Measurements from ENCODE around the gene NUP188. TPM values are rescaled to one million over a fixed set of nuclear protein-coding genes. Genes with fewer than 3 reads are reported as not detected.

NUP188 gene, protein sequence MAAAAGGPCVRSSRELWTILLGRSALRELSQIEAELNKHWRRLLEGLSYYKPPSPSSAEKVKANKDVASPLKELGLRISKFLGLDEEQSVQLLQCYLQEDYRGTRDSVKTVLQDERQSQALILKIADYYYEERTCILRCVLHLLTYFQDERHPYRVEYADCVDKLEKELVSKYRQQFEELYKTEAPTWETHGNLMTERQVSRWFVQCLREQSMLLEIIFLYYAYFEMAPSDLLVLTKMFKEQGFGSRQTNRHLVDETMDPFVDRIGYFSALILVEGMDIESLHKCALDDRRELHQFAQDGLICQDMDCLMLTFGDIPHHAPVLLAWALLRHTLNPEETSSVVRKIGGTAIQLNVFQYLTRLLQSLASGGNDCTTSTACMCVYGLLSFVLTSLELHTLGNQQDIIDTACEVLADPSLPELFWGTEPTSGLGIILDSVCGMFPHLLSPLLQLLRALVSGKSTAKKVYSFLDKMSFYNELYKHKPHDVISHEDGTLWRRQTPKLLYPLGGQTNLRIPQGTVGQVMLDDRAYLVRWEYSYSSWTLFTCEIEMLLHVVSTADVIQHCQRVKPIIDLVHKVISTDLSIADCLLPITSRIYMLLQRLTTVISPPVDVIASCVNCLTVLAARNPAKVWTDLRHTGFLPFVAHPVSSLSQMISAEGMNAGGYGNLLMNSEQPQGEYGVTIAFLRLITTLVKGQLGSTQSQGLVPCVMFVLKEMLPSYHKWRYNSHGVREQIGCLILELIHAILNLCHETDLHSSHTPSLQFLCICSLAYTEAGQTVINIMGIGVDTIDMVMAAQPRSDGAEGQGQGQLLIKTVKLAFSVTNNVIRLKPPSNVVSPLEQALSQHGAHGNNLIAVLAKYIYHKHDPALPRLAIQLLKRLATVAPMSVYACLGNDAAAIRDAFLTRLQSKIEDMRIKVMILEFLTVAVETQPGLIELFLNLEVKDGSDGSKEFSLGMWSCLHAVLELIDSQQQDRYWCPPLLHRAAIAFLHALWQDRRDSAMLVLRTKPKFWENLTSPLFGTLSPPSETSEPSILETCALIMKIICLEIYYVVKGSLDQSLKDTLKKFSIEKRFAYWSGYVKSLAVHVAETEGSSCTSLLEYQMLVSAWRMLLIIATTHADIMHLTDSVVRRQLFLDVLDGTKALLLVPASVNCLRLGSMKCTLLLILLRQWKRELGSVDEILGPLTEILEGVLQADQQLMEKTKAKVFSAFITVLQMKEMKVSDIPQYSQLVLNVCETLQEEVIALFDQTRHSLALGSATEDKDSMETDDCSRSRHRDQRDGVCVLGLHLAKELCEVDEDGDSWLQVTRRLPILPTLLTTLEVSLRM (N-terminal part only)
- total RNA-seq: 10 to 100 TPM; 19.6 to 23.6 TPM
- long read RNA-seq, full-length matches to known transcripts: 1 of 6 reads
- long read RNA-seq, partial matches to known transcripts: 3 of 6 reads
- long read RNA-seq, other reads (novel, unspliced or antisense): 2 of 6 reads

- intact Hi-C loops (cut with DNase I, micrococcal nuclease): no loop called here
These were observed at the start of gene NUP188, which contains the start of gene DOLK for GRCh38 chr9:128947527-128948301. TSS of gene NUP188 (plus strand) at chr9:128947699. CDS start at chr9:128947720, 21 bp downstream. TSS of gene DOLK (minus strand) at chr9:128947603. CDS start at chr9:128947303, 300 bp downstream.

GRCh38 chr9:128898382-128898781 is 49.1 kb upstream of the NUP188 start:
- peak in 1 of 2 donors; percentile 23 for DNase-seq
- intact Hi-C loops (cut with DNase I, micrococcal nuclease): no loop called here
- ATAC-seq: peak; percentile 29

More at GRCh38 chr9:128947527-128948301, at the start of gene NUP188, which contains the start of gene DOLK:
- peak; percentile 93 for ATAC-seq
- DNase-seq: peak; percentile 93 to 99

- intact Hi-C loops (cut with DNase I, micrococcal nuclease): no loop called here
- DNase-seq: no peak
- no peak for ATAC-seq
These were observed 48.5 kb upstream of the NUP188 start for GRCh38 chr9:128898845-128899565.

GRCh38 chr9:128899566-128900322 is 47.8 kb upstream of the NUP188 start:
- ATAC-seq: peak; percentile 66
- intact Hi-C loops (cut with DNase I, micrococcal nuclease): no loop called here
- DNase-seq: no peak

- ATAC-seq (no peak), DNase-seq (no peak)
- intact Hi-C loops (cut with DNase I, micrococcal nuclease): no loop called here
These were observed 46.1 kb upstream of the NUP188 start for GRCh38 chr9:128901379-128901778.

- ATAC-seq (no peak), DNase-seq (no peak)
- intact Hi-C loops (cut with DNase I, micrococcal nuclease): no loop called here
These were observed 45.7 kb upstream of the NUP188 start for GRCh38 chr9:128901822-128902221.

DNA sequence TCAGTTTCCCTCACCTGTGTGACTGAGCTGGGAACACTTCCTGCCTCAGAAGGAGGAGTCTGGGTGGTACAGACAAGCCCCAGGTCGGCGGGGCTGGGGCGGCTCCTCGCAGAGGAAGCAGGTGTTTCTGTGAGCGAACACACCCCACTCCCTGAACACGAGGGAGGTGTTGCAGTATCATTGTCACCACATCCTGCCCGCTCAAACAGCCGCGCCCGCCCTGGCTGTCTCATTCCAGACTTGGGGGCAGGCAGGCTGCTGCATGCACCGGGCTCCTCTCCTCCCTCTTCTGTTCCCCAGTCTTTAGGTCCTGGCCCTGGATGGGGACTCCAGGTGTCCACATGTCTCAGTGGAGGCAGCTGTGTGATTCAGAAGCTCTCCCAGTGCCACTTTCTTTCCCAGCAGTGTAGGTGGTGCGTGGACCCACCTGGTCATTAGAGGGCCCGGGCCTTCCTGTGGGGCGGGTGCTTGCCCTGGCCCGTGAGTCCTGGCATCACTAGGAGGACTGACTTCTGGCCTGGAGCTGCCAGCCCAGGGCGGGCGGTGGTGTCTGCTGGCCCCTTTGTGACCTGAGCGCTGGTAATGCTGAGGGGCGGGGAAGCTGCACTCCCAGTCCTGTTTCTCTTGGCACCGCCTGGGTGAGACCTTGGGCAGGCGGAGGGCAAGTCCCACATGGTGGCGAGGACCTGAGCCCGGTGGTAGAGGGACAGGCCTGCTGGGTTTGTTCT is 45.0 kb upstream of the NUP188 start:
- ATAC-seq (peak; percentile 90), DNase-seq (peak; percentile 85 to 86)
- intact Hi-C loops (cut with DNase I, micrococcal nuclease): no loop called here

DNA sequence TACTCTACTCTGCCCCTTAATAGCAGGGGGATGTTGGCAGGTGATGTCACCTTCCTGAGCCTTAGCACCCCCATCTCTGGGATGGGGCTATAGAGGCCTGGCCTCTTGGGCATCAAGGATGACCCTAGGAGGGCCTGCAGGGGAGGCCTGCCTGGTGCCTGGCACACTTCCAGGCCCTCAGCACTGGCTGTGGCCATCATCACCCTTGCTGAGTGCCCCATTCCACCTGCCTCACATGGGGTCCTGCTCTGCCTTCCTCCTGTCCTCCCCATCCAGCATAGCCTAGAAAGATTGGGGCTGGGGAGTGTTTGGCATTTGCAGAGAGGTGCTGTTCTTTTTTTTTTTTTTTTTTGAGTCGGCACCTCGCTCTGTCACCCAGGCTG is 44.4 kb upstream of the NUP188 start:
- ATAC-seq: no peak
- no peak for DNase-seq
- intact Hi-C loops (cut with DNase I, micrococcal nuclease): no loop called here

- intact Hi-C loops (cut with DNase I, micrococcal nuclease): no loop called here
- no peak for DNase-seq
- ATAC-seq: no peak
These were observed 43.5 kb upstream of the NUP188 start for GRCh38 chr9:128903871-128904620.

- no peak for DNase-seq
- intact Hi-C loops (cut with DNase I, micrococcal nuclease): no loop called here
- no peak for ATAC-seq
These were observed 41.5 kb upstream of the NUP188 start for GRCh38 chr9:128905964-128906363.

- ATAC-seq (no peak), DNase-seq (no peak)
- intact Hi-C loops (cut with DNase I, micrococcal nuclease): no loop called here
These were observed 40.8 kb upstream of the NUP188 start for GRCh38 chr9:128906741-128907140.

DNA sequence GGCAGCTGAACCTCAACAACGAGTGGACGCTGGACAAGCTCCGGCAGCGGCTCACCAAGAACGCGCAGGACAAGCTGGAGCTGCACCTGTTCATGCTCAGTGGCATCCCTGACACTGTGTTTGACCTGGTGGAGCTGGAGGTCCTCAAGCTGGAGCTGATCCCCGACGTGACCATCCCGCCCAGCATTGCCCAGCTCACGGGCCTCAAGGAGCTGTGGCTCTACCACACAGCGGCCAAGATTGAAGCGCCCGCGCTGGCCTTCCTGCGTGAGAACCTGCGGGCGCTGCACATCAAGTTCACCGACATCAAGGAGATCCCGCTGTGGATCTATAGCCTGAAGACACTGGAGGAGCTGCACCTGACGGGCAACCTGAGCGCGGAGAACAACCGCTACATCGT is 39.1 kb upstream of the NUP188 start:
- intact Hi-C loops (cut with DNase I, micrococcal nuclease): no loop called here
- no peak for DNase-seq
- no peak for ATAC-seq

- ATAC-seq (no peak), DNase-seq (no peak)
- intact Hi-C loops (cut with DNase I, micrococcal nuclease): no loop called here
These were observed 37.6 kb upstream of the NUP188 start for GRCh38 chr9:128909859-128910258.

- DNase-seq (no peak), ATAC-seq (no peak)
- intact Hi-C loops (cut with DNase I, micrococcal nuclease): no loop called here
These were observed 36.6 kb upstream of the NUP188 start for GRCh38 chr9:128910906-128911305.

- DNase-seq (no peak), ATAC-seq (peak; percentile 50)
- intact Hi-C loops (cut with DNase I, micrococcal nuclease): no loop called here
These were observed 35.9 kb upstream of the NUP188 start for GRCh38 chr9:128911529-128912035.
